GM12873 (cell line): Measurements from ENCODE around the gene PCDH9.

Experiments
- TF ChIP-seq, protein P1 (sequence below): IDR thresholded peaks from 2 replicates; pipeline ENCODE4 v1.5.1; 2012; ENCODE audit warnings: low read depth, mild to moderate bottlenecking, moderate library complexity, low read length, control low read depth; ENCODE audit not compliant: insufficient read depth; ENCODE audit errors: missing control alignments

The PCDH9 gene

DNA sequence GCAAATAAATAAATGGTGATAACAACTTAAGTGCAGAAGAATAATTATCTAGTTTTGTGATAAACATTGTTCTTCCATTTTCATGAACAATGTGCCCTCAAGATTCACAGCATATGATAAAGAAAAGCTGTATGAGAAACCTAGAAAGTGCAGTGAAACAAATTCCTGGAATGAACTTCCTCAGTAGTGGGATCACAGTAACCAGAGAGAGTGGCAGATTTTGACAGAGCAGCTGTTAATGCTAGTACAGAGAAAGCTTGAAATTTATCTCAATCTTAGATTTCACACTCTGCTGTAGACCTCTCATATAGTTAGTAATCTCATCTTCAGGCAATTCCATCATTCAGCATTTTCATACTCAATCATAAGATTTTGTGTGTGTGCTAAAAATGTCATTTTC is 664.9 kb downstream of the PCDH9 start:
- TF ChIP-seq, protein P1, sequence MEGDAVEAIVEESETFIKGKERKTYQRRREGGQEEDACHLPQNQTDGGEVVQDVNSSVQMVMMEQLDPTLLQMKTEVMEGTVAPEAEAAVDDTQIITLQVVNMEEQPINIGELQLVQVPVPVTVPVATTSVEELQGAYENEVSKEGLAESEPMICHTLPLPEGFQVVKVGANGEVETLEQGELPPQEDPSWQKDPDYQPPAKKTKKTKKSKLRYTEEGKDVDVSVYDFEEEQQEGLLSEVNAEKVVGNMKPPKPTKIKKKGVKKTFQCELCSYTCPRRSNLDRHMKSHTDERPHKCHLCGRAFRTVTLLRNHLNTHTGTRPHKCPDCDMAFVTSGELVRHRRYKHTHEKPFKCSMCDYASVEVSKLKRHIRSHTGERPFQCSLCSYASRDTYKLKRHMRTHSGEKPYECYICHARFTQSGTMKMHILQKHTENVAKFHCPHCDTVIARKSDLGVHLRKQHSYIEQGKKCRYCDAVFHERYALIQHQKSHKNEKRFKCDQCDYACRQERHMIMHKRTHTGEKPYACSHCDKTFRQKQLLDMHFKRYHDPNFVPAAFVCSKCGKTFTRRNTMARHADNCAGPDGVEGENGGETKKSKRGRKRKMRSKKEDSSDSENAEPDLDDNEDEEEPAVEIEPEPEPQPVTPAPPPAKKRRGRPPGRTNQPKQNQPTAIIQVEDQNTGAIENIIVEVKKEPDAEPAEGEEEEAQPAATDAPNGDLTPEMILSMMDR = no peak

DNA sequence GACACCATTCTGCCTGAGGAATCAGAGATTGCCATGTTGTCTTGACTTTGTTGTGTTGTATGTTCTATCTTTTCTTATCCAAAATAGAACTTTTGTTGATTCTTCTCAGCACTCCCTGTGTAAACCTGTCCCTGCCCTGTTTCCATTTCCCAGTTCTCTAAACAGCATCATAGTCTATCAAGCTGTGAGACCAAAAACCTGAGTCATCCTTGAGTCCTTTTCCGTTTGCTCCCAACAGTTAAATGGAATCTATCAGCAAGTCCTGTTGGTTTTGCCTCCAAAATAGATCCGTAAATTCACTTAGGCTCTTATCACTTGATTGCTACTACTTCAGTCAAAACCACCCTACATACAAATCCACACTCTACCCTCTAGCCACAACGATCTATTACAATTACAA is 667.1 kb downstream of the PCDH9 start:
- TF ChIP-seq, protein P1 = no peak

DNA sequence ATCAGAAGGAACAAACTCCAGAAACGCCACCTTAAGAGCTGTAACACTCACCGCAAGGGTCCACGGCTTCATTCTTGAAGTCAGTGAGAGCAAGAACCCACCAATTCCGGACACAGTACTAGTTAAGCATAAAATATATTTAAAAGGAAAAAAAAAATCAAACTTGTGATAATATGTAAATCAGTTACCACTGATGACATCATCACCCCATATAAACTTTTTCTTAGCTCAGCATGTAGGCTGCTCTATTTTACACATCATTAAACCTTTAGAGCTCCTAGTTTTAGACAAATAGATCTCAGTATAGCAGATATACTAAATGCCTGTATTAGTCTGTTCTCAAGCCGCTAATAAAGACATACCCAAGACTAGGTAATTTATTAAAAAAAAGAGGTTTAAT is 668.1 kb downstream of the PCDH9 start:
- TF ChIP-seq, protein P1 = no peak

DNA sequence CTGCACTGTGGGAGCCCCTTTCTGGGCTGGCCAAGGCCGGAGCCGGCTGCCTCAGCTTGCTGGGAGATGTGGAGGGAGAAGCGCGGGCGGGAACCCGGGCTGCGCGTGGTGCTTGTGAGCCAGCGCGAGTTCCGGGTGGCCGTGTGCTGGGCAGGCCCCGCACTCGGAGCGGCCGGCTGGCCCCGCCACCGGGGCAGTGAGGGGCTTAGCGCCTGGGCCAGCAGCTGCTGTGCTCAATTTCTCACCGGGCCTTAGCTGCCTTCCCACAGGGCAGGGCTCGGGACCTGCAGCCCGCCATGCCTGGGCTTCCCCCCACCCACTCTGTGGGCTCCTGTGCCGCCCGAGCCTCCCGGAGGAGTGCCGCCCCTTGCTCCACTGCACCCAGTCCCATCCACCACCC is 669.1 kb downstream of the PCDH9 start:
- TF ChIP-seq, protein P1 = no peak

DNA sequence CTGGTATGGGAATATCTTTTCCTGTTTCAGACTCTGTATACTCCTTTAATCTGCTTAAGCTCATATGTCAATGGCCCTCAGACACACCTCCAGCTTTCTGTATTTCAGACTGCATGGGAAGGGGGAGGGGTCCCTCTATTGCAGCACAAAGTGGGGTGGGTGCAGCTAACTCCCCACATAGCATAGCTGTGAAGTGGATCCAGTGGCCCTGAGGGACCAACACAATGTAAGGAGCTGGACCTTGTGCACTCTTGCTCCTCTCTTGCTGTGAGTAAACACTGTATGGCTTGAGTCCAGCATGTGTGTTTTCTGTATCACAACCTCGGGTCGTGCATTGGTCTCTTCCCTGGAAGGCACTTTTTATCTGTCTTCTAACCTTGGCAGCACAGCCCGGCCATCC is 669.9 kb downstream of the PCDH9 start:
- TF ChIP-seq, protein P1 = no peak

- TF ChIP-seq, protein P1 = no peak
Observed at GRCh38 chr13:66559093-66559492, 671.0 kb downstream of the PCDH9 start.

GRCh38 chr13:66558506-66558905 is 671.6 kb downstream of the PCDH9 start:
- TF ChIP-seq, protein P1 = no peak
